Jurkat, Clone E6-1 (cell line): ENCODE data around the gene HIVEP3.

Experiments
- DNase-seq: peaks from one replicate; pipeline ENCODE4 v3.0.0-alpha.2; 2011; ENCODE audit warnings: low read depth, low spot score
- H3K4me3 ChIP-seq: 2 replicates; pipeline ENCODE4 v1.5.1; 2011; ENCODE audit warnings: mild to moderate bottlenecking, low read length, control low read depth, moderate library complexity

The HIVEP3 gene

GRCh38 chr1:41671116-41671755 is 247.5 kb downstream of the HIVEP3 start:
- no peak overlapping the region for H3K4me3 ChIP-seq
- no peak for DNase-seq

- no peak overlapping the region for H3K4me3 ChIP-seq
- no peak for DNase-seq
These were observed 248.3 kb downstream of the HIVEP3 start for GRCh38 chr1:41670217-41670957.

- no peak overlapping the region for H3K4me3 ChIP-seq
- no peak for DNase-seq
These were observed 249.8 kb downstream of the HIVEP3 start for GRCh38 chr1:41668967-41669366.

- DNase-seq = no peak
These were observed 250.6 kb downstream of the HIVEP3 start for GRCh38 chr1:41668054-41668660.

GRCh38 chr1:41666981-41667631 is 251.6 kb downstream of the HIVEP3 start:
- peak; percentile 55 for DNase-seq
- H3K4me3 ChIP-seq = no peak overlapping the region

More at GRCh38 chr1:41668054-41668660, 250.6 kb downstream of the HIVEP3 start:
- H3K4me3 ChIP-seq = no peak overlapping the region

- no peak overlapping the region for H3K4me3 ChIP-seq
- no peak for DNase-seq
These were observed 252.5 kb downstream of the HIVEP3 start for GRCh38 chr1:41665962-41666917.

GRCh38 chr1:41664861-41665640 is 253.7 kb downstream of the HIVEP3 start:
- H3K4me3 ChIP-seq = no peak overlapping the region
- DNase-seq = no peak

- H3K4me3 ChIP-seq = no peak overlapping the region
- no peak for DNase-seq
These were observed 254.9 kb downstream of the HIVEP3 start for GRCh38 chr1:41663671-41664400.

- peak overlapping the region; percentile 39; the same call in 1 of the 2 replicates for H3K4me3 ChIP-seq
- DNase-seq = no peak
These were observed 255.8 kb downstream of the HIVEP3 start for GRCh38 chr1:41662765-41663437.

GRCh38 chr1:41662061-41662764 is 256.5 kb downstream of the HIVEP3 start:
- H3K4me3 ChIP-seq = peak overlapping the region; percentile 71
- peak; percentile 76 for DNase-seq

- peak overlapping the region; percentile 71 for H3K4me3 ChIP-seq
- no peak for DNase-seq
These were observed 257.2 kb downstream of the HIVEP3 start for GRCh38 chr1:41661428-41662060.

- peak overlapping the region; percentile 71 for H3K4me3 ChIP-seq
These were observed 257.9 kb downstream of the HIVEP3 start for GRCh38 chr1:41660570-41661427.

GRCh38 chr1:41659903-41660302 is 258.8 kb downstream of the HIVEP3 start:
- DNase-seq = no peak

More at GRCh38 chr1:41660570-41661427, 257.9 kb downstream of the HIVEP3 start:
- no peak for DNase-seq

GRCh38 chr1:41659159-41659495 is 259.6 kb downstream of the HIVEP3 start:
- no peak for DNase-seq
- H3K4me3 ChIP-seq = no peak overlapping the region

More at GRCh38 chr1:41659903-41660302, 258.8 kb downstream of the HIVEP3 start:
- no peak overlapping the region for H3K4me3 ChIP-seq
